HEK293 (cell line): Measurements from ENCODE around the gene USP24.

ENCODE experiments used
- GFI1B ChIP-seq: fragments of 450-650 bp; formaldehyde crosslinking; IDR thresholded peaks from 2 replicates; pipeline ENCODE4 v1.5.1; 2016; ENCODE audit warnings: missing biosample characterization, missing genetic modification characterization
- KLF10 ChIP-seq: fragments of 450-650 bp; IDR thresholded peaks from 2 replicates; pipeline ENCODE4 v1.5.1; 2018; ENCODE audit warnings: missing biosample characterization, mild to moderate bottlenecking, missing genetic modification characterization
- KLF7 ChIP-seq: fragments of 450-650 bp; formaldehyde crosslinking; IDR thresholded peaks from 2 replicates; pipeline ENCODE4 v1.5.1; 2016; ENCODE audit warnings: missing biosample characterization, missing genetic modification characterization, borderline replicate concordance
- SALL2 ChIP-seq: fragments of 450-650 bp; formaldehyde crosslinking; IDR thresholded peaks from 2 replicates; pipeline ENCODE4 v1.5.0; 2017; ENCODE audit warnings: missing biosample characterization, mild to moderate bottlenecking, missing genetic modification characterization, borderline replicate concordance
- SP2 ChIP-seq: fragments of 450-650 bp; formaldehyde crosslinking; IDR thresholded peaks from 2 replicates; pipeline ENCODE4 v1.5.1; 2016; ENCODE audit warnings: missing biosample characterization, missing genetic modification characterization
- TRIM28 ChIP-seq: IDR thresholded peaks from 2 replicates; pipeline ENCODE4 v1.6.1; 2011; ENCODE audit warnings: low read length, control low read depth, borderline replicate concordance
- ZBTB48 ChIP-seq: fragments of 450-650 bp; formaldehyde crosslinking; IDR thresholded peaks from 2 replicates; pipeline ENCODE4 v1.5.1; 2016; ENCODE audit warnings: missing biosample characterization, missing genetic modification characterization
- ZBTB7A ChIP-seq: fragments of 450-650 bp; formaldehyde crosslinking; IDR thresholded peaks from 2 replicates; pipeline ENCODE4 v1.5.1; 2016; ENCODE audit warnings: low read depth, missing biosample characterization, missing genetic modification characterization
- ZFHX2 ChIP-seq: fragments of 450-650 bp; formaldehyde crosslinking; conservative IDR thresholded peaks from 2 replicates; pipeline ENCODE4 v1.5.1; 2016; ENCODE audit warnings: missing biosample characterization, missing genetic modification characterization
- ZFP69B ChIP-seq: fragments of 450-650 bp; formaldehyde crosslinking; IDR thresholded peaks from 2 replicates; pipeline ENCODE4 v1.5.1; 2016; ENCODE audit warnings: missing biosample characterization, missing genetic modification characterization
- ZNF138 ChIP-seq: fragments of 450-650 bp; formaldehyde crosslinking; IDR thresholded peaks from 2 replicates; pipeline ENCODE4 v1.5.1; 2016; ENCODE audit warnings: missing biosample characterization, missing genetic modification characterization, borderline replicate concordance
- ZNF311 ChIP-seq: fragments of 450-650 bp; formaldehyde crosslinking; IDR thresholded peaks from 2 replicates; pipeline ENCODE4 v1.5.1; 2017; ENCODE audit warnings: missing biosample characterization, missing genetic modification characterization, borderline replicate concordance
- ZNF324 ChIP-seq: fragments of 450-650 bp; formaldehyde crosslinking; IDR thresholded peaks from 2 replicates; pipeline ENCODE4 v1.5.1; 2016; ENCODE audit warnings: missing biosample characterization, missing genetic modification characterization
- ZNF37A ChIP-seq: fragments of 450-650 bp; IDR thresholded peaks from 2 replicates; pipeline ENCODE4 v1.5.1; 2018; ENCODE audit warnings: missing biosample characterization, missing genetic modification characterization
- ZNF473 ChIP-seq: fragments of 450-650 bp; formaldehyde crosslinking; IDR thresholded peaks from 2 replicates; pipeline ENCODE4 v1.5.1; 2017; ENCODE audit warnings: missing biosample characterization, missing genetic modification characterization
- ZNF549 ChIP-seq: fragments of 450-650 bp; IDR thresholded peaks from 2 replicates; pipeline ENCODE4 v1.5.1; 2018; ENCODE audit warnings: missing biosample characterization, missing genetic modification characterization, mild to moderate bottlenecking, inconsistent platforms, moderate library complexity
- ZNF560 ChIP-seq: fragments of 450-650 bp; formaldehyde crosslinking; IDR thresholded peaks from 2 replicates; pipeline ENCODE4 v1.5.1; 2017; ENCODE audit warnings: missing biosample characterization, missing genetic modification characterization, borderline replicate concordance
- ZNF670 ChIP-seq: fragments of 450-650 bp; formaldehyde crosslinking; IDR thresholded peaks from 2 replicates; pipeline ENCODE4 v1.5.1; 2016; ENCODE audit warnings: missing biosample characterization, missing genetic modification characterization, low read depth
- ZNF785 ChIP-seq: fragments of 450-650 bp; formaldehyde crosslinking; IDR thresholded peaks from 2 replicates; pipeline ENCODE4 v1.5.1; 2016; ENCODE audit warnings: missing biosample characterization, missing genetic modification characterization
- ZNF837 ChIP-seq: fragments of 450-650 bp; formaldehyde crosslinking; IDR thresholded peaks from 2 replicates; pipeline ENCODE4 v1.5.1; 2016; ENCODE audit warnings: missing biosample characterization, missing genetic modification characterization
- ZXDB ChIP-seq: fragments of 450-650 bp; formaldehyde crosslinking; IDR thresholded peaks from 2 replicates; pipeline ENCODE4 v1.5.1; 2016; ENCODE audit warnings: missing biosample characterization, missing genetic modification characterization
- TF ChIP-seq, protein P1 (sequence below): fragments of 450-650 bp; formaldehyde crosslinking; IDR thresholded peaks from 2 replicates; pipeline ENCODE4 v1.5.1; 2016; ENCODE audit warnings: missing biosample characterization, missing genetic modification characterization, low read depth
- TF ChIP-seq, protein P2 (sequence below): fragments of 450-650 bp; formaldehyde crosslinking; IDR thresholded peaks from 2 replicates; pipeline ENCODE4 v1.5.1; 2017; ENCODE audit warnings: missing biosample characterization, missing genetic modification characterization
- TF ChIP-seq, protein P3 (sequence below): fragments of 450-650 bp; formaldehyde crosslinking; IDR thresholded peaks from 2 replicates; pipeline ENCODE4 v1.5.0; 2017; ENCODE audit warnings: missing biosample characterization, missing genetic modification characterization, borderline replicate concordance
- TF ChIP-seq, protein P4 (sequence below): fragments of 450-650 bp; formaldehyde crosslinking; IDR thresholded peaks from 2 replicates; pipeline ENCODE4 v1.5.1; 2016; ENCODE audit warnings: missing biosample characterization, missing genetic modification characterization
- TF ChIP-seq, protein P5 (sequence below): fragments of 450-650 bp; formaldehyde crosslinking; IDR thresholded peaks from 2 replicates; pipeline ENCODE4 v1.5.1; 2016; ENCODE audit warnings: missing biosample characterization, missing genetic modification characterization
- TF ChIP-seq, protein P6 (sequence below): fragments of 450-650 bp; formaldehyde crosslinking; IDR thresholded peaks from 2 replicates; pipeline ENCODE4 v1.5.1; 2016; ENCODE audit warnings: missing biosample characterization, missing genetic modification characterization, borderline replicate concordance

The USP24 gene

DNA sequence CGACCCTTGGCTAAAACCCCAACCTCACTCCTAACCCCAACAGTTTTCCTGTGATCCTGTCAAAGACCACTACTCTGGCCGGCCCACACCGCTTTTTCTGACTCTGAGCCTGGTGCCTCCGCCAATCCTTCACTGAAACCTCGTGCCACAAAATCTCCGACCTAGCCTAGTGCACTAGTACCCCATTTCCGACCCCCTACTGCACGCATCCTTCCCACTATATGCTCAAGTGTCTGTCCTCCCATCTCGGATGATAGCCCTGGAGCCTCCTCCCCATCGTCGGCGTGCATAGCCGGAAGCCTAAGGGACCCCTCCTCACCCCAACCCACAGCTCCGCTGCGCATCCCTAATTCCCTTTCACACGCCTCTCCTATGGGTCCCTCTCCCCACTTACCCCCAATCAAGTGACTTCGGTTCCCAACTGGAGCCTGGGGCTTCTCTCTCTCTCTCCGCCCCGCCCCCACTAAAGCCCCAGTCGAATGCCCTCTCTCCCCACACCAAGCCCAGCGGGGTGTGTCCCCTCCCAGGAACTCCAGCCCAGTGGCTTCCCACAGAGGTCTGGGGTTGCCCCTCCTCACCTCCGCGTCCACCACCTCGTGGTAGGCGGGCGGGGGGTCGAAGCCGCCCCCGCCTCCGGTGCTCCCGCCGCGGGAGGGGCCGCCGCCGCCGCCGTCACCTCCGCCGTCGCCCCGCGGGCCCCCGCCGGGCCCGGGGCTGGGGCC is 791 bp downstream of the USP24 start (continued):
- TF ChIP-seq, protein P1, sequence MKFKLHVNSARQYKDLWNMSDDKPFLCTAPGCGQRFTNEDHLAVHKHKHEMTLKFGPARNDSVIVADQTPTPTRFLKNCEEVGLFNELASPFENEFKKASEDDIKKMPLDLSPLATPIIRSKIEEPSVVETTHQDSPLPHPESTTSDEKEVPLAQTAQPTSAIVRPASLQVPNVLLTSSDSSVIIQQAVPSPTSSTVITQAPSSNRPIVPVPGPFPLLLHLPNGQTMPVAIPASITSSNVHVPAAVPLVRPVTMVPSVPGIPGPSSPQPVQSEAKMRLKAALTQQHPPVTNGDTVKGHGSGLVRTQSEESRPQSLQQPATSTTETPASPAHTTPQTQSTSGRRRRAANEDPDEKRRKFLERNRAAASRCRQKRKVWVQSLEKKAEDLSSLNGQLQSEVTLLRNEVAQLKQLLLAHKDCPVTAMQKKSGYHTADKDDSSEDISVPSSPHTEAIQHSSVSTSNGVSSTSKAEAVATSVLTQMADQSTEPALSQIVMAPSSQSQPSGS (tag by site-specific recombination), result no peak
- TF ChIP-seq ZNF138 (tag by site-specific recombination) (no peak), ZBTB7A (tag by site-specific recombination) (peak; percentile 43; the same call in 1 of the 2 replicates), ZNF670 (tag by site-specific recombination) (no peak), ZNF37A (no peak), ZBTB48 (tag by site-specific recombination) (peak; percentile 90), KLF7 (tag by site-specific recombination) (peak; percentile 68; the same call in 1 of the 2 replicates), KLF10 (peak; percentile 42; the same call in 1 of the 2 replicates), ZXDB (tag by site-specific recombination) (no peak; the same call in 1 of the 2 replicates), TRIM28 (no peak), ZNF837 (tag by site-specific recombination) (0 out of 2 replicates have a peak, but pooled peaks have one; percentile 58), ZNF785 (tag by site-specific recombination) (no peak), ZNF560 (tag by site-specific recombination) (no peak), ZNF473 (no peak), ZNF311 (tag by site-specific recombination) (no peak), GFI1B (tag by site-specific recombination) (0 out of 2 replicates have a peak, but pooled peaks have one; percentile 23), ZNF324 (tag by site-specific recombination) (peak; percentile 19; the same call in 1 of the 2 replicates), ZFP69B (tag by site-specific recombination) (peak; percentile 43; the same call in 1 of the 2 replicates), ZFHX2 (peak; percentile 87), SALL2 (no peak), SP2 (peak; percentile 83), ZNF549 (tag by site-specific recombination) (no peak)
- TF ChIP-seq, protein P2, sequence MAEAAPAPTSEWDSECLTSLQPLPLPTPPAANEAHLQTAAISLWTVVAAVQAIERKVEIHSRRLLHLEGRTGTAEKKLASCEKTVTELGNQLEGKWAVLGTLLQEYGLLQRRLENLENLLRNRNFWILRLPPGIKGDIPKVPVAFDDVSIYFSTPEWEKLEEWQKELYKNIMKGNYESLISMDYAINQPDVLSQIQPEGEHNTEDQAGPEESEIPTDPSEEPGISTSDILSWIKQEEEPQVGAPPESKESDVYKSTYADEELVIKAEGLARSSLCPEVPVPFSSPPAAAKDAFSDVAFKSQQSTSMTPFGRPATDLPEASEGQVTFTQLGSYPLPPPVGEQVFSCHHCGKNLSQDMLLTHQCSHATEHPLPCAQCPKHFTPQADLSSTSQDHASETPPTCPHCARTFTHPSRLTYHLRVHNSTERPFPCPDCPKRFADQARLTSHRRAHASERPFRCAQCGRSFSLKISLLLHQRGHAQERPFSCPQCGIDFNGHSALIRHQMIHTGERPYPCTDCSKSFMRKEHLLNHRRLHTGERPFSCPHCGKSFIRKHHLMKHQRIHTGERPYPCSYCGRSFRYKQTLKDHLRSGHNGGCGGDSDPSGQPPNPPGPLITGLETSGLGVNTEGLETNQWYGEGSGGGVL (tag by site-specific recombination), result peak; percentile 92
- TF ChIP-seq, protein P3, sequence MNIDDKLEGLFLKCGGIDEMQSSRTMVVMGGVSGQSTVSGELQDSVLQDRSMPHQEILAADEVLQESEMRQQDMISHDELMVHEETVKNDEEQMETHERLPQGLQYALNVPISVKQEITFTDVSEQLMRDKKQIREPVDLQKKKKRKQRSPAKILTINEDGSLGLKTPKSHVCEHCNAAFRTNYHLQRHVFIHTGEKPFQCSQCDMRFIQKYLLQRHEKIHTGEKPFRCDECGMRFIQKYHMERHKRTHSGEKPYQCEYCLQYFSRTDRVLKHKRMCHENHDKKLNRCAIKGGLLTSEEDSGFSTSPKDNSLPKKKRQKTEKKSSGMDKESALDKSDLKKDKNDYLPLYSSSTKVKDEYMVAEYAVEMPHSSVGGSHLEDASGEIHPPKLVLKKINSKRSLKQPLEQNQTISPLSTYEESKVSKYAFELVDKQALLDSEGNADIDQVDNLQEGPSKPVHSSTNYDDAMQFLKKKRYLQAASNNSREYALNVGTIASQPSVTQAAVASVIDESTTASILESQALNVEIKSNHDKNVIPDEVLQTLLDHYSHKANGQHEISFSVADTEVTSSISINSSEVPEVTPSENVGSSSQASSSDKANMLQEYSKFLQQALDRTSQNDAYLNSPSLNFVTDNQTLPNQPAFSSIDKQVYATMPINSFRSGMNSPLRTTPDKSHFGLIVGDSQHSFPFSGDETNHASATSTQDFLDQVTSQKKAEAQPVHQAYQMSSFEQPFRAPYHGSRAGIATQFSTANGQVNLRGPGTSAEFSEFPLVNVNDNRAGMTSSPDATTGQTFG (tag by site-specific recombination), result no peak
- TF ChIP-seq, protein P4, sequence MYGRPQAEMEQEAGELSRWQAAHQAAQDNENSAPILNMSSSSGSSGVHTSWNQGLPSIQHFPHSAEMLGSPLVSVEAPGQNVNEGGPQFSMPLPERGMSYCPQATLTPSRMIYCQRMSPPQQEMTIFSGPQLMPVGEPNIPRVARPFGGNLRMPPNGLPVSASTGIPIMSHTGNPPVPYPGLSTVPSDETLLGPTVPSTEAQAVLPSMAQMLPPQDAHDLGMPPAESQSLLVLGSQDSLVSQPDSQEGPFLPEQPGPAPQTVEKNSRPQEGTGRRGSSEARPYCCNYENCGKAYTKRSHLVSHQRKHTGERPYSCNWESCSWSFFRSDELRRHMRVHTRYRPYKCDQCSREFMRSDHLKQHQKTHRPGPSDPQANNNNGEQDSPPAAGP (tag by site-specific recombination), result peak; percentile 72
- TF ChIP-seq, protein P5, sequence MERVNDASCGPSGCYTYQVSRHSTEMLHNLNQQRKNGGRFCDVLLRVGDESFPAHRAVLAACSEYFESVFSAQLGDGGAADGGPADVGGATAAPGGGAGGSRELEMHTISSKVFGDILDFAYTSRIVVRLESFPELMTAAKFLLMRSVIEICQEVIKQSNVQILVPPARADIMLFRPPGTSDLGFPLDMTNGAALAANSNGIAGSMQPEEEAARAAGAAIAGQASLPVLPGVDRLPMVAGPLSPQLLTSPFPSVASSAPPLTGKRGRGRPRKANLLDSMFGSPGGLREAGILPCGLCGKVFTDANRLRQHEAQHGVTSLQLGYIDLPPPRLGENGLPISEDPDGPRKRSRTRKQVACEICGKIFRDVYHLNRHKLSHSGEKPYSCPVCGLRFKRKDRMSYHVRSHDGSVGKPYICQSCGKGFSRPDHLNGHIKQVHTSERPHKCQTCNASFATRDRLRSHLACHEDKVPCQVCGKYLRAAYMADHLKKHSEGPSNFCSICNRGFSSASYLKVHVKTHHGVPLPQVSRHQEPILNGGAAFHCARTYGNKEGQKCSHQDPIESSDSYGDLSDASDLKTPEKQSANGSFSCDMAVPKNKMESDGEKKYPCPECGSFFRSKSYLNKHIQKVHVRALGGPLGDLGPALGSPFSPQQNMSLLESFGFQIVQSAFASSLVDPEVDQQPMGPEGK (tag by site-specific recombination), result peak; percentile 94
- TF ChIP-seq, protein P6, sequence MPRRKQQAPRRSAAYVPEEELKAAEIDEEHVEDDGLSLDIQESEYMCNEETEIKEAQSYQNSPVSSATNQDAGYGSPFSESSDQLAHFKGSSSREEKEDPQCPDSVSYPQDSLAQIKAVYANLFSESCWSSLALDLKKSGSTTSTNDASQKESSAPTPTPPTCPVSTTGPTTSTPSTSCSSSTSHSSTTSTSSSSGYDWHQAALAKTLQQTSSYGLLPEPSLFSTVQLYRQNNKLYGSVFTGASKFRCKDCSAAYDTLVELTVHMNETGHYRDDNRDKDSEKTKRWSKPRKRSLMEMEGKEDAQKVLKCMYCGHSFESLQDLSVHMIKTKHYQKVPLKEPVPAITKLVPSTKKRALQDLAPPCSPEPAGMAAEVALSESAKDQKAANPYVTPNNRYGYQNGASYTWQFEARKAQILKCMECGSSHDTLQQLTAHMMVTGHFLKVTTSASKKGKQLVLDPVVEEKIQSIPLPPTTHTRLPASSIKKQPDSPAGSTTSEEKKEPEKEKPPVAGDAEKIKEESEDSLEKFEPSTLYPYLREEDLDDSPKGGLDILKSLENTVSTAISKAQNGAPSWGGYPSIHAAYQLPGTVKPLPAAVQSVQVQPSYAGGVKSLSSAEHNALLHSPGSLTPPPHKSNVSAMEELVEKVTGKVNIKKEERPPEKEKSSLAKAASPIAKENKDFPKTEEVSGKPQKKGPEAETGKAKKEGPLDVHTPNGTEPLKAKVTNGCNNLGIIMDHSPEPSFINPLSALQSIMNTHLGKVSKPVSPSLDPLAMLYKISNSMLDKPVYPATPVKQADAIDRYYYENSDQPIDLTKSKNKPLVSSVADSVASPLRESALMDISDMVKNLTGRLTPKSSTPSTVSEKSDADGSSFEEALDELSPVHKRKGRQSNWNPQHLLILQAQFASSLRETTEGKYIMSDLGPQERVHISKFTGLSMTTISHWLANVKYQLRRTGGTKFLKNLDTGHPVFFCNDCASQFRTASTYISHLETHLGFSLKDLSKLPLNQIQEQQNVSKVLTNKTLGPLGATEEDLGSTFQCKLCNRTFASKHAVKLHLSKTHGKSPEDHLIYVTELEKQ (tag by site-specific recombination), result no peak
